GM21515 (cell line): ENCODE data around the gene RBM19.

Experiments
- ATAC-seq: cut with Tn5 transposase; IDR thresholded peaks from one replicate; pipeline ENCODE4 v1.9.1; 2021; ENCODE audit not compliant: unreplicated experiment

RBM19 gene

DNA sequence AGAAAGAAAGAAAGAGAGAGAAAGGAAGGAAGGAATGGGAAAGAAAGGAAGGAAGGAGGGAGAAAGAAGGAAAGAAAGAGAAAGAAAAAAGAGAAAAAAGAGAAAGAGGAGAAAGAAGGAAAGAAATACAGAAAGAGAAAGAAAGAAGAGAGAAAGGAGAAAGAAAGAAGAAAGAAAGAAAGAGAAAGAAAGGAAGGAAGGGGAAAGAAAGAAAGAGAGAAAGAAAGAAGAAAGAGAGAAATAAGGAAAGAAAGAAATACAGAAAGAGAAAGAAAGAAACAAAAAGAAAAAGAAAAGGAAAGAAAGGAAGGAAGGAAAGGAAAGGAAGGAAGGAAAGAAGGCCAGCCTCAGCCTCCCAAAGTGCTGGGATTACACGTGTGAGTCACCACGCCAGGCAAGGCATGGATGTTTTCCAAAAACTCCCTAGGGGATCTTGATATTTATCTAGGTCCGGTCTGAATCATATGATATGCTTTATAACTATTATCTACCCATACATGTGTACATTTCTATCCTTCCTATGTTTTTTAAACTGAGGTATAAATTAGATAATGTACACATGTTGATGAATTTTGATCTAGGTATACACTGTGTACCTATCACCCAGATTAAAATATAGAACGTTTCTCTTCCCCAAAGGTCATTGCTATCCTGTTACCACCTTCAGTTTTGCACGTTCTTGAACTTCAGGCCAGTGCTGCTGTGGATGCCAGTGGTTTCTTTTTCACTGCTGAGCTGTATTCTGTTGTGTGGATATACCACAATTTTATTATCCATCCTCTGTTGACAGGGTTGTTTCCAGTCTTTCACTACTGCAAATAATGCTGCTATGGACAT is 177.9 kb downstream of the RBM19 start:
- no peak for ATAC-seq

DNA sequence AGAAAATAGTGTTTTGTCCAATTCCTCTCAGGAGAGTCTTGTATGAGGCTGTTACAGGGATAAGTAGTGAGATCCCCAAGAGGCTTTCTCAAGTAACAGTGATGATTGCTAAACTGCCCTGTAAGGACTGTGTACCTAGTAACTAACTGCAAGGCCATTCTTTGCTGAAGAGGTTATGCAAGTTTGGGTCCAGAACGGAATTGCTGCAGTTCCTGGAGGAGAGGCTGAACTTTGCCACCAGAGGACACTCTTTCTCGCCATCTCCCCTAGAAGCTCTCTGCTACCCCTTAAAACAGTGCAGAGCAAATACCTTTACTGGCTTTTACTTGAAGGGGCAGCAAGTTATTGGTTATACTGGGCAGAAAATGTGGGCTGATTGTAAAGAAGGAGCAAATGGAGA is 180.0 kb downstream of the RBM19 start:
- ATAC-seq = no peak

DNA sequence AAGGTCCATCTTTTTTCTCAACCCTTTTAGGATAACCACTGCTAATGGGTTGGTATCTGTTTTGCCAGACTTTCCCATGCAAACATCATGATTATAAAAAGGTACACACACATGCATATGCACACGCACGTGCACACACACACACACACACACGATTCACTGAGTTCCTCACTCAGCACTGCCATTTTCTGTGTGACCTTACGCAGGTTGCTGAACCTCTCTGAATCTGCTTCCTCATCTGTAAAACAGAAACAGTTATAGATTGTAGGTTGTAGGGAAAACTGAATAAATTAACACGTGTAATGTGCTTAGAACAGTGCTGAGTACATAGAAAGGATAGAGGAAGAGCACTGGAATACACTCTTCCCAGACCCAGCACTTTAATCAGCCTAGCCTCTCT is 182.3 kb downstream of the RBM19 start:
- no peak for ATAC-seq

DNA sequence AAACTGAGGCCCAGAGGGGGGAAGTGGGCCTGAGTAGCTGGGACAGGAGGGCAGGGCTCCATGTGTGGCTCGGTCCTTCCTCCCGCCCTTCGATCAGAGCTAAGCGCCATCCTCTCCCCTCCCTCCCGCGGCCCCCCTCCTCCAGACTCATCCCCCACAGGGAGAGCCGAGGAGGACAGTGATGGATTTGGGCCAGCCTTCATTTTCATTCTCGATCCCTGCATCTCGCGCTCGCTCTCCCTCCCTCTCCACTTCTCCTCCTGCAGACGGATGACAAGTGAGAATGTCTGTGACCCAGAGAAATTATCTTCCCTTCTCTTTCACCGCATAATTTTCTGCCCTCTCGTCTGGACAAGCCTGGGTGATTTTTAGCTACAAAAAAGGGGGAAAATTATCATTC is 183.3 kb downstream of the RBM19 start:
- no peak for ATAC-seq

DNA sequence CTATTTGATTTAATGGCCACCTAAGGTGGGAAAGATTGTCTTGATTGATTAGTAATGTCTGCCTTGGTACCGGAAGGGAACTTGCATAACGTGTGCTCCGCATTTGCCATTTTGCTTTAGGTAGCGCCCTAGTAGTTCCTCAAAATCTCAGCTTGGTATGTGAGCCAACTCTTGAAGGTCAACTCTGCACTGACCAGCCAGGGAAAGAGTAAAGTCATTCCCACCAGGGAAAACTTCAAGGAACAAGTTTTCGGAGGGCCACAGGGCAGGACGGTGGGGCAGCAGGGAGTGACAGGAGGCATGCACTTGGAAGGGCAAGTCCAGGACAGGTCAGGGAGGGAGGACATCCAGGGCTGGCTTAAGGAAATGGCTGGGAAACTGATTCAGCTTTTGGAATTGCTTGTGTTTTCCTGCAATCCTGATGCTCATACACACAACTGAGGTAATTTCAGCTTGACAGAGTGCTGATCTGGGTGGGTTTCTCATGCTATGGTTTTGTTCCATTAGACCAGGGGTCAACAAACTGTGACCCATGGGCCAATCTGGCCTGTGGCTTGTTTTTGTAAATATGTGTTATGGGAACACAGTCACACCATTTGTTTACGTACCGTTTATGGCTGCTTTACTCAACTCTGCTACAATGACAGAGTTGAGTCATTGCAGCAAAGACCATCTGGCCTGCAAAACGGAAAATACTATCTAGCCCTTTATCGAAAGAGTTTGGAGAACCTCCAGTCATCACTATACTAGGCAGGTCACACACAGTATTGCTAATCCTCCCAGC is 184.5 kb downstream of the RBM19 start:
- ATAC-seq = no peak

DNA sequence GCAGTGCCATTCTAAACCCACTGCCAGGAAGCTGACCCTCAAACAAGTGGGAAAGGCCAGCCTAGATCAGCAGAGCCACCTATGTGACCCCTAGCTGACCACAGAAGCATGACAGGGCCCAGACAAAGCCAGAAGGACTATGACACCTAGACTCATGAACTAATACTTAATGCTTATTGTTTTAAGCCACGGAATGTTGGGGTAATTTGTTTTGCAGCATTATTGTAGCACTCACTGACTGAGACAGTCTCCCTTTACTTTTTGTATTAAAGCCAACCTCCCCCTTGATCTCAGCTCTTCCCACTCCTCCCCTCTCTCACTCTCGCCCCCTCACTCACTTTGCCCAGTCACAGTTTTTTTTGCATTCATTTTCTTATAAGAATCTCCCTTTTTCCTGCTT is 186.4 kb downstream of the RBM19 start:
- no peak for ATAC-seq

DNA sequence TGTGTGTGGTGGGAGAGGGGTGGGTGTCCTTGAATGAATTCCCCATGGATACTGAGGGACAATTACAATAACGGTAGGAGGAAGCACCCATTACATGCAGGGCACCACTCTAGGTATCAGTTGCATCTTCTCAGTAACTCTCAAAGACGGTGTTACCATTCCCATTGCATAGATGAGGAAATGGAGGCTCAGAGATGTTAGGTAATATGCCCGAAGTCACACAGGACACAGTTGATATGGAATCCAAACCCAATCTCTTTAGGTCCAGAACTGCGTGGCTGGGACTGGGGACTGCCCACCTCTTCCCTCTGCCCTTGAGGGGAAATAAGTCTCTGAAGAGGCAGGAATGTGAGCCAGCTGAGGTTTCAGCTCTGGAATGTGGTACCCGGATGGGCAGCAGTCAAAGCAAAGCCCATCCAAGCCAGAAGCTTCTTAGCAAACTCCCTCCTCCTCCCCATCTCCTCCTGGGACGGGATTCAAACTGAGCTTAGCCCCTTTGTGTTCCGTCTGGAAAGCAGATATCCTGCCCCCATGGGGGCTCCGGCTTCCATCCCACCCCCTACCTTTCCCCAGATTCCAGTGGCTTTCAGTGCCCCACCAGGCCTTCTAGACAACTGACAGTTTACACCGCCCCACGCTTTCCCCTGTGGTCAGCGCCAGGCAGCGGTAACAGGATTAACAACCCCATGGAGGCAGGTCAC is 187.5 kb downstream of the RBM19 start:
- ATAC-seq = no peak

DNA sequence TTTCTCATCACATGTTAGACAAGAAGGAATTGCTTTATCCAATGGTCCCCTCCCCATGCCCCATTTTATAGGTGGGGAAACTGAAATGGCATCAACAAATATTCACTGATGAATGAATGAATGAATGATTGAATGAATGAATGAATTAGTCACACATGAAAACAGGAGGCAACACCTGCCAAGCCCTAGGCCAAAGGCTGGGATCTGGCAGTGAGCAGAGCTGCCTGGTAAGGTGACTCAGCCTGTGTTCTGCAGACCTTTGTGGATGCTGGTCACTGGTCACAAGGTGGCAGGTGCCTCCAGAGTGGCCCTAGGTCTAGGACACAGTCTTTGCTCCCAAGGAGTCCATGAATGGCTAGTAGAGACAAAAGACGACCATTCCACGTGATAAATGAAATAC is 188.4 kb downstream of the RBM19 start:
- no peak for ATAC-seq

DNA sequence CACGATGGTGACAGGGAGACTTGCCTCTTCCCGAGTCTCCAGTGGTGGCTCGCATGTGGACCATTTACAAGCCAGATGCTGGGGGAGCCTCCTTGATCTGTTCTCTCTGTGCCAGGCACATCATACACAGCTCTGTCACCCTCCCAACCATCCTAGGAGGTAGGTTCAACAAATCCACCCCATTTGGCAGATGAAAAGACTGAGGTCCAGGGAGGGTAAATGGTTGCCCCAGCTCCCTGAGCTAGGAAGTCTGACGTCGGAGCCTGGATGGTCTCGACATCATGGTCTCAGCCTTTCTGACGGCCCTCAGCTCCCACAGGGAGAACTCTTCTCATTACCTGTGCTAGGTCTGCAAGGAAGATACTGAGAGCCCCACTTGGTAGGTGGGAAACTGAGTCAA is 189.6 kb downstream of the RBM19 start:
- ATAC-seq = no peak

DNA sequence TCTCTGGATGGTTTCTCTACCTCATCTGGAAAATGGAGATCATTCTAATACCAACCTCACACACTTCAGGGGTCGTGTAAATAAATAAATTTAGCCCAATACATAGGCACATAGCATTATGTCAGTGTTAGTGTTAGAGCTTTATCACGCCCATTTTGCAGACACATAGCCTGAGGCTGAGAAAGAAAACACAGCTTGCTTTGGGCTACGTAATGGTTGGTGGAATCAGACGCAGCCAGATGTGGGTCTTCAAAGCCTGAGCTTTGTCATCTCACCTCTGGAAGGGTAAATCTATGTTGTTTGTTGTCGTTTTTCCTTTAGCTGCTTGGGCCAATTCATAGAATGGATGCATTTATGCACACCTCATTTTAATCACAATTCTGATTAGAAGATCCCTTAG is 191.6 kb downstream of the RBM19 start:
- no peak for ATAC-seq

DNA sequence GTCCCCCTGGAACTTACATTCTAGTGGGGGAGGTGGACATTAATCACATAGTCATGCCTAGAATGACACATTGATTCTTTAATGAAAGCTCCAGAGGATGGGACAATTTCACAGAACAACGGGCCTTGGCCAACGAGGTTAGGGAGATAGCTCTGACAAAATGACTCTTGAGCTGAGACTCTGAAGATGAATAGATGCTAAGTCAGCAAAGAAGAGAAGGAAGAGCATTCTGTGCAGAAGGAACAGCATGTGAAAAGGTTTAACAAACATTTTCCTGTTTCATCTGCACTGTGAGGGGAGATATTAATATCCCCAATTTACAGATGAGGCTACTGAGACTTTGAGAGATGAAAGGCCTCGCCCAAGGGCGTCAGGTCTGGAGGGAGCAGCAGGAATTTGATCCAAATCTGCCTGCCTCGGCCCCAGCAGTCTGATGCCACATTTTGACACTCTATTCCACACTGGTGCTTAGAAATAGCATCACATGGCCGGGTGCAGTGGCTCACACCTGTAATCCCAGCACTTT is 193.6 kb downstream of the RBM19 start:
- ATAC-seq = no peak

DNA sequence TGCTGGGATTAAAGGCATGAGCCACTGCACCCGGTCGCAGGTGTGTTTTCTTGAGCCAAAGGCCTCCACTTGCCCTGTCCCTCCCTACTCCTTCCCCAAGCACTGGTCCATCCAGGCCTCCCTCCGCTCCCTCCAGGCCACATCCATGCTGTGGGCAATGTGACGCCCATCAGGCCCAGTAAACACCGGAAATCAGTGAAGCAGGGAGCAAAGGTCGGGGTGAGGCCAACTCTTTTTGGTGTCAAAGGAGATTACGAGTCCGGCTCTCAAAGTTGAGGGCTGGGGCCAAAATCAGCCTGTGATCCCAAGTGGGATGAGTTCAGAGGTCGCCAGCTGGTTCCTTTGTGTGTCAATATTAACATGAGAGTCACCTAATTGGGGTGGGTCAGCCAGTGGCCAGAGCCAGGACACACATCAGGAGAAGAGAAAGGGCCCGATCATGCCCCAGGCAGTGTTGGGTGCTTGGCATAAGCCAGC is 195.7 kb downstream of the RBM19 start:
- ATAC-seq = no peak

DNA sequence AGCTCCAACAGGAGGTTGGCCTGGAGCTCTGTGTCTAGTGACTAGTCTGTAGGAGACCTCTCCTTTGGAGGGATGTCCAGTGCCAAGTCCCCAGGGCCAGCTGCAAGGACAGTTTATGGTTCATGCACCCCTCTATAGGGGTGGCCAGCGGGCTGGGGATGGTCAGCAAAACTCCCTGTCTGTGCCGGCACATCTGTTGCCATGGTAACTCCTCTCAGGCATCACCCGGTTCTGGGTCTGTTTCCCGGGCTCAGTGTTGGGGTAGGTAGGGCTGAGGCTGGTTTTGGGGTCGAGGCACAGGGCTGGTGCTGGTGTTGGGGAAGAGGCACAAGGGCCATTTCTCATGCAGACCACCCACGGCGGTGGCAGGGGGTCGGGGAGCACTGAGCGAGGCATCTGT is 196.8 kb downstream of the RBM19 start:
- no peak for ATAC-seq

DNA sequence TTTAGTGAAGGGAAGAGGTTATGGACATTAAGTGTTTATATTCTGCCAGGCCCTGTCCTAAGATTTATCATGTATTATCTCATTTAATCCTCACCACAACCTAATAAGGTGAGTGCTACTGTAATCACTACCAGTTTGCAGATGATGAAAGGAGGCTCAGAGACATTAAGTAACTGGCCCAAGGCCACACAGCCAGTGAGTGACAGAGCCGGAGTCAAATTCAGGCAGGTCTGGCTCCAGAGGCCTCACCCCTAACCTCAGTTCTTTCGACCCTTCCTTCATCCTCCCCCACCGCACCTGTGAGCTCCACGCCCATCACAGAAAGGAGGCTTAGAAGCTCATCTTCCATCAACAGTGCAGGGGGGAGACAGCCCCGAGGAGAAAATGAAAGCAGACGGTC is 197.3 kb downstream of the RBM19 start:
- ATAC-seq = no peak

DNA sequence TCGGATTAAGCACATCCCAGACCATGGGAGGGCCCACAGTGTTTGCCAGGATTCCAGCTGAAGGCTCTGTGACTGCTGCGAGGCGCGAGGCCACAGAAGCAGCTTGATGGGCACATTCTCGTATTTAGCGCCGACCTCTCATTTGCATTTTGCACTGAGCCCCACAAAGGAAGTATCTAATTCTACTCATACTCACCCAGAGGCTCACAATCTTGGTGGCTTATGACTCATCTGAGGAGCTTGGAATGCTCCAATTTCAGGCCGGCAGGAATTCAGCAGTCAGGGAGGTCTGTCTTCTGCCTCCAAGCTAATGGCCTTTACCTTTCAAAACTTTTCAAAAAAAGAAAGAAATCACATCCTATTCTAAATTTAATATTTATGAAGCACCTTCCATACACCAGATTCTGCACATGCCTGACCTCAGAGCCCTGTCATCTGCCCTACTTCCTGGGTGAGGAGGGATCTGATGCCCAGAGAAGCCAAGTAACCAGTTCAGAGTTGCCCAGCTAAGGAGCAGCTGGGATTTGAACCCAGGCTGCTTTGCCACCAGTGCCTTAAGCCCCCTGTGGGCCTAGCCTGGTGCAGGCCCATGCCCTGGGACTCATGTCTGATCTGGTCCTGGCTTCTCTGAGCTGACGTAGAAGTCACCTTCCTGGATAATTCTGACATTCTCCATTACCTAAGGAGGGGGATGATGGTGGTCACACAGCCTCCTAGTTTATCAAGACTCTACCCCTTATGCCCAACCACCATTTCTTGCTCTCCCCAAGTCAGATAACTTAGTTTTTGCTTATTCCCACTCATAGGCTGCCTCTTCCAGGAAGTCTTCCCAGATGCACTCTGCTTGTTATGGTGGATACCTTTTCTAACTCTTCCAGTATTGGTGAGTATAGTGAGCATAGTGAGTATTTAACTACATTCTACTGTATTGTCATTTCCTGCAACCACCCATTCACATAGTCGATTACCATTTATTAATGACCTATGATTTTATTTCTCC is 198.9 kb downstream of the RBM19 start:
- ATAC-seq = no peak
